Smooth muscle cell of the pulmonary artery (primary cell): ENCODE results near the gene SMPDL3B. TPM values are rescaled to one million over a fixed set of nuclear protein-coding genes. Genes with fewer than 3 reads are reported as not detected.

Experiments used
- total RNA-seq: library from RNA; depleted of rRNA; stranded (reverse); fragments of >200 nt; gene quantifications from 2 replicates; pipeline ENCODE4 v1.2.3, GENCODE V29; 2014

Gene SMPDL3B, protein sequence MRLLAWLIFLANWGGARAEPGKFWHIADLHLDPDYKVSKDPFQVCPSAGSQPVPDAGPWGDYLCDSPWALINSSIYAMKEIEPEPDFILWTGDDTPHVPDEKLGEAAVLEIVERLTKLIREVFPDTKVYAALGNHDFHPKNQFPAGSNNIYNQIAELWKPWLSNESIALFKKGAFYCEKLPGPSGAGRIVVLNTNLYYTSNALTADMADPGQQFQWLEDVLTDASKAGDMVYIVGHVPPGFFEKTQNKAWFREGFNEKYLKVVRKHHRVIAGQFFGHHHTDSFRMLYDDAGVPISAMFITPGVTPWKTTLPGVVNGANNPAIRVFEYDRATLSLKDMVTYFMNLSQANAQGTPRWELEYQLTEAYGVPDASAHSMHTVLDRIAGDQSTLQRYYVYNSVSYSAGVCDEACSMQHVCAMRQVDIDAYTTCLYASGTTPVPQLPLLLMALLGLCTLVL
- 0.07 TPM in 1 of 2 replicates, not detected in the other for total RNA-seq

DNA sequence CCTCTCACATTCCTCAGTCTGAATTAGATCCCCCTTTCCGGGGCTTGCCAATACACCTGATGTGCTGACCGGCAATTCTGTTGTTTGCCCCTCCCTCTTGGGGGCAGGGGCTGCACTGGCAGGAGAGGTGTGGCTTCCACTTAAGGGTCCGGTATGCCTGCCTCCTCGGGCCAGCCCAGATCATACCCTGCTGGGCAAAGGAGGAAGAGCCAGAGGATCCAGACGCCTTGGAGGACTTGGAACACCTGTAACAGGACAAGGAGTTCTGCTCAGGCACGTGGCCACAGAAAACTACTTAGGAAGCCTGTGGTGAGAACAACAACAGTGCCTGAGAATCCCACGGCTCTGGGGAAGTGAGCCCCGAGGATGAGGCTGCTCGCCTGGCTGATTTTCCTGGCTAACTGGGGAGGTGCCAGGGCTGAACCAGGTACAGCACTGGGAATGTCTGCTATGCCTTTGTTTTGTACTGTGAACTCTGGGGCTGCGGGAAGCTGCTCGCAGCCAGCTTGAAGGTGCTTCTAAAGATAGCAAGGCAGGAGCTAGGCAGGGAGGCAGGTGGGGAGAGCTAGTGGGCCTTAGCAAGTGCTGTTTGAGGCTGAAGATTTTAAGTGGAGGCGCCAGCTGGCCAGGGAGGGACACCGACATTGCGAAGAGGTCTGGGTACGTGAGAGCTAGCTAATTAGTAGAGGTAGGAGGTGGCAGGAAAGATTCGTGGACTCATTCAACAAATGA lies at the start of gene SMPDL3B:
SMPDL3B (plus strand) TSS at position 183 of the 732 bp plus-strand sequence; CDS start at position 367, 184 bp downstream.

DNA sequence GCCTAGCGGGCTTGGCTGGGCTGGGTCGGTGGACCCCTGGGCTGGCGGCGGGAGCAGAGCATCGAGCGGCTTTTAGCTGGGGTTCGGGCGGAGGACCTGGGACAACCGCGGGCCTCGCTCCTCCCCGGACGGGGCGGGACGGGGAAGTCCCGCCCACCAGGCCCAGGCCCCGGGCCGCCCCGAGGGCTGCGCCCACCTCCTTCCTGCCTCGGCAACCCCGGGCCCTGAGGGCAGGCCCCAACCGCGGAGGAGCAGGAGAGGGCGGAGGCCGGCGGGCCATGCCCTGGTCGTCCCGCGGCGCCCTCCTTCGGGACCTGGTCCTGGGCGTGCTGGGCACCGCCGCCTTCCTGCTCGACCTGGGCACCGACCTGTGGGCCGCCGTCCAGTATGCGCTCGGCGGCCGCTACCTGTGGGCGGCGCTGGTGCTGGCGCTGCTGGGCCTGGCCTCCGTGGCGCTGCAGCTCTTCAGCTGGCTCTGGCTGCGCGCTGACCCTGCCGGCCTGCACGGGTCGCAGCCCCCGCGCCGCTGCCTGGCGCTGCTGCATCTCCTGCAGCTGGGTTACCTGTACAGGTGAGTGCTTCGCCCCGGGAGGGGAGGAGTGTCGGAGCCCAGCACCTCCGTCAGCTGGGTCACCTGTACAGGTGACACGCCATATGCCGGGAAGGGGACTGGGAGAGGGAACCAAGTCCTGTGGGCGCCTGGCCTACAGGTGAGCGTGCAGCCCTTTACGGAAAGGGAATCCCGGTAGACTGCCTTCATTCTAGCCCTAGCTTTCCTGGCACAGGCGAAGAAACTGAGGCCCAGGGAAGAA lies 25.2 kb downstream of the SMPDL3B start, which contains the start of gene XKR8:
XKR8 (plus strand) TSS at position 182 of the 812 bp plus-strand sequence; CDS start at position 279, 97 bp downstream.

Other genes with a start within 250 kb of the SMPDL3B start
- gene FAM76A, start 209.0 kb upstream of the SMPDL3B start, total RNA-seq, result 10.2 and 12.9 TPM in 2 replicates
- gene STX12, start 161.8 kb upstream of the SMPDL3B start, total RNA-seq, result 51.7 and 80.0 TPM in 2 replicates
- gene PPP1R8, start 104.2 kb upstream of the SMPDL3B start, total RNA-seq, result 43.7 and 47.8 TPM in 2 replicates
- gene THEMIS2, start 62.5 kb upstream of the SMPDL3B start, total RNA-seq, result 6.5 and 8.9 TPM in 2 replicates
- 26.3 and 35.3 TPM in 2 replicates for gene RPA2, start 20.4 kb upstream of the SMPDL3B start, total RNA-seq
- gene XKR8, start 25.0 kb downstream of the SMPDL3B start, total RNA-seq, result 5.5 and 6.3 TPM in 2 replicates
- gene EYA3, start 153.6 kb downstream of the SMPDL3B start, total RNA-seq, result 15.7 and 16.1 TPM in 2 replicates
- 0.03 and 0.07 TPM in 2 replicates for gene PTAFR, start 241.7 kb downstream of the SMPDL3B start, total RNA-seq